Measurements from ENCODE around the gene PIP5K1B. TPM values are rescaled to one million over a fixed set of nuclear protein-coding genes. Genes with fewer than 3 reads are reported as not detected.

Gene PIP5K1B
- total and polyA plus RNA-seq, 10 of the 15 experiments (the other 5 are each of a cell fraction or from before 2014, with no cell fraction given): 6.8 to 16.3 (median 10.6) TPM

DNA sequence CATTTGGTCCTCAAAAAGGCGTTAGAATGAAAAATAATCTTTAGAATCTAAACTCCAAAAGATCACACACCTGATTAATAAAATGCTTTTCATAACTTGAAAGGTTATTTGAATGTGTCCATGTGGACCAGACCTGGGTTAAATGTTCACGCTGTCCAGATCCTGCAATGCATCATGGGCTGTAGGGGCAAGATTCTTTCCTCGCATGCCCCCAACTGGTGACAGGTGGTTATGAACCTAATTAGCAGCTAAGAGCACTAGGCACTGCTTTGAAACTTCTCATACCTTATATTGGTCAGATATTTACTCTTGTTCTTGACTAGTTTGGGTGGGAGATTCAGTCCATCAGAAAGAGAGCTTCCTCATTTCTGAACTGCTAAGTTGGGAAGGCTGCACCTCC lies 19.3 kb upstream of the PIP5K1B start:
- ChIA-PET SMC1A (ENCODE audit: uncharacterized antibody, unreplicated experiment) (interaction anchor here (0.6 to 8.3 kb wide), 24 partner anchors 10 to 298 kb away, joined by 3 to 61 read pairs (median 3); partner anchors contain the start of gene PIP5K1B), CTCF (interaction anchor here (0.6 to 6.3 kb wide), 33 partner anchors 12 to 331 kb away, joined by 3 to 68 read pairs (median 4); no protein-coding TSS in a partner anchor), POLR2A (interaction anchor here (0.5 to 0.6 kb wide), 2 partner anchors 507 to 576 kb away, joined by 3 read pairs; no protein-coding TSS in a partner anchor), RAD21 (ENCODE audit: unreplicated experiment) (interaction anchor here (0.6 to 2.0 kb wide), 14 partner anchors 13 to 314 kb away, joined by 3 to 9 read pairs (median 4); partner anchors contain the start of gene PIP5K1B)
- Histone ChIP-seq H2AFZ (ENCODE audit: control insufficient read depth, low read depth, low read length) (no peak overlapping the region), H3K9me3 (replicated peaks; ENCODE audit: control insufficient read depth, insufficient read depth, low read length) (no peaks in the 10 kb centered on the region), H3K79me2 (ENCODE audit: control insufficient read depth, insufficient read depth, low read length) (no peaks in the 10 kb centered on the region), H3K27ac (ENCODE audit: control insufficient read depth, insufficient read depth) (no peak overlapping the region), H3K9ac (ENCODE audit: control insufficient read depth, insufficient read depth, low read length) (no peak overlapping the region), H3K27me3 (replicated peaks in 1 of 2; ENCODE audit: control insufficient read depth in 2 of 2, insufficient read depth in 2 of 2, low read length in 1 of 2) (no peaks in the 10 kb centered on the region), H3K36me3 (ENCODE audit: control insufficient read depth in 2 of 2, insufficient read depth in 2 of 2, low read length in 1 of 2) (no peaks in the 10 kb centered on the region), H3K4me1 (ENCODE audit: control insufficient read depth, insufficient read depth, low read length) (no peaks in the 10 kb centered on the region), H3K4me2 (ENCODE audit: control insufficient read depth, insufficient read depth) (no peak overlapping the region; the same call in 1 of the 2 replicates), H3K4me3 (no peak overlapping the region), H4K20me1 (ENCODE audit: control insufficient read depth, insufficient read depth) (no peaks in the 10 kb centered on the region)
- intact Hi-C loops (cut with micrococcal nuclease; ENCODE audit: unreplicated experiment) (loop anchor here (1.0 to 5.0 kb wide), 3 partner anchors 101 to 313 kb away; no protein-coding TSS in a partner anchor), in situ Hi-C loops (cut with MboI) (loop anchor here (5.0 kb wide), 1 partner anchor 103 kb away; no protein-coding TSS in a partner anchor)
- no TSS peak for BruUV-seq (replicated peaks)
- ATAC-seq: peak; percentile 99
- FAIRE-seq: peak; percentile 90
- WGBS (ENCODE audit: insufficient coverage, insufficient replicate concordance, low lambda C conversion rate, missing lambda C conversion rate): 34% methylated on average over 3 of the region's 3 CpGs
- DNase-seq (ENCODE audit: low read depth, low spot score): no peak
- TF ChIP-seq, protein P1, sequence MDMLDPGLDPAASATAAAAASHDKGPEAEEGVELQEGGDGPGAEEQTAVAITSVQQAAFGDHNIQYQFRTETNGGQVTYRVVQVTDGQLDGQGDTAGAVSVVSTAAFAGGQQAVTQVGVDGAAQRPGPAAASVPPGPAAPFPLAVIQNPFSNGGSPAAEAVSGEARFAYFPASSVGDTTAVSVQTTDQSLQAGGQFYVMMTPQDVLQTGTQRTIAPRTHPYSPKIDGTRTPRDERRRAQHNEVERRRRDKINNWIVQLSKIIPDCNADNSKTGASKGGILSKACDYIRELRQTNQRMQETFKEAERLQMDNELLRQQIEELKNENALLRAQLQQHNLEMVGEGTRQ (IDR thresholded peaks at IDR 0.05; ENCODE audit: borderline replicate concordance, low read depth, low read length): no peak
- no peak for TF ChIP-seq NFIC (IDR thresholded peaks at IDR 0.05; ENCODE audit: low read depth, low read length)
- no peak for TF ChIP-seq RAD51 (IDR thresholded peaks at IDR 0.05)
- TF ChIP-seq ZNF274 (IDR thresholded peaks at IDR 0.05; ENCODE audit: insufficient read depth, insufficient read length): no peak
- TF ChIP-seq JUNB (IDR thresholded peaks at IDR 0.05): no peak
- TF ChIP-seq EZH2 (IDR thresholded peaks at IDR 0.05; ENCODE audit: borderline replicate concordance, control insufficient read depth, low read depth, low read length): no peak
- no peak for TF ChIP-seq ZNF207 (IDR thresholded peaks at IDR 0.05; ENCODE audit: borderline replicate concordance)
- peak; percentile 91 for TF ChIP-seq SMC3 (IDR thresholded peaks at IDR 0.05; ENCODE audit: borderline replicate concordance, low read length)
- TF ChIP-seq, protein P2, sequence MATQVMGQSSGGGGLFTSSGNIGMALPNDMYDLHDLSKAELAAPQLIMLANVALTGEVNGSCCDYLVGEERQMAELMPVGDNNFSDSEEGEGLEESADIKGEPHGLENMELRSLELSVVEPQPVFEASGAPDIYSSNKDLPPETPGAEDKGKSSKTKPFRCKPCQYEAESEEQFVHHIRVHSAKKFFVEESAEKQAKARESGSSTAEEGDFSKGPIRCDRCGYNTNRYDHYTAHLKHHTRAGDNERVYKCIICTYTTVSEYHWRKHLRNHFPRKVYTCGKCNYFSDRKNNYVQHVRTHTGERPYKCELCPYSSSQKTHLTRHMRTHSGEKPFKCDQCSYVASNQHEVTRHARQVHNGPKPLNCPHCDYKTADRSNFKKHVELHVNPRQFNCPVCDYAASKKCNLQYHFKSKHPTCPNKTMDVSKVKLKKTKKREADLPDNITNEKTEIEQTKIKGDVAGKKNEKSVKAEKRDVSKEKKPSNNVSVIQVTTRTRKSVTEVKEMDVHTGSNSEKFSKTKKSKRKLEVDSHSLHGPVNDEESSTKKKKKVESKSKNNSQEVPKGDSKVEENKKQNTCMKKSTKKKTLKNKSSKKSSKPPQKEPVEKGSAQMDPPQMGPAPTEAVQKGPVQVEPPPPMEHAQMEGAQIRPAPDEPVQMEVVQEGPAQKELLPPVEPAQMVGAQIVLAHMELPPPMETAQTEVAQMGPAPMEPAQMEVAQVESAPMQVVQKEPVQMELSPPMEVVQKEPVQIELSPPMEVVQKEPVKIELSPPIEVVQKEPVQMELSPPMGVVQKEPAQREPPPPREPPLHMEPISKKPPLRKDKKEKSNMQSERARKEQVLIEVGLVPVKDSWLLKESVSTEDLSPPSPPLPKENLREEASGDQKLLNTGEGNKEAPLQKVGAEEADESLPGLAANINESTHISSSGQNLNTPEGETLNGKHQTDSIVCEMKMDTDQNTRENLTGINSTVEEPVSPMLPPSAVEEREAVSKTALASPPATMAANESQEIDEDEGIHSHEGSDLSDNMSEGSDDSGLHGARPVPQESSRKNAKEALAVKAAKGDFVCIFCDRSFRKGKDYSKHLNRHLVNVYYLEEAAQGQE (IDR thresholded peaks at IDR 0.05; ENCODE audit: low read depth, low read length): no peak
- TF ChIP-seq BHLHE40 (IDR thresholded peaks at IDR 0.05; ENCODE audit: borderline replicate concordance in 1 of 2, low read depth in 2 of 2, low read length in 1 of 2): no peak
- TF ChIP-seq CHD4 (IDR thresholded peaks at IDR 0.05): no peak
- no peak for TF ChIP-seq MTA2 (IDR thresholded peaks at IDR 0.05; ENCODE audit: low read depth)
- TF ChIP-seq TCF7 (IDR thresholded peaks at IDR 0.05; ENCODE audit: borderline replicate concordance): no peak
- TF ChIP-seq SUPT20H (IDR thresholded peaks at IDR 0.05; ENCODE audit: borderline replicate concordance, control insufficient read depth, low read depth, low read length): no peak
- TF ChIP-seq RBBP5 (conservative IDR thresholded peaks at IDR 0.05): no peak
- TF ChIP-seq, protein P3, sequence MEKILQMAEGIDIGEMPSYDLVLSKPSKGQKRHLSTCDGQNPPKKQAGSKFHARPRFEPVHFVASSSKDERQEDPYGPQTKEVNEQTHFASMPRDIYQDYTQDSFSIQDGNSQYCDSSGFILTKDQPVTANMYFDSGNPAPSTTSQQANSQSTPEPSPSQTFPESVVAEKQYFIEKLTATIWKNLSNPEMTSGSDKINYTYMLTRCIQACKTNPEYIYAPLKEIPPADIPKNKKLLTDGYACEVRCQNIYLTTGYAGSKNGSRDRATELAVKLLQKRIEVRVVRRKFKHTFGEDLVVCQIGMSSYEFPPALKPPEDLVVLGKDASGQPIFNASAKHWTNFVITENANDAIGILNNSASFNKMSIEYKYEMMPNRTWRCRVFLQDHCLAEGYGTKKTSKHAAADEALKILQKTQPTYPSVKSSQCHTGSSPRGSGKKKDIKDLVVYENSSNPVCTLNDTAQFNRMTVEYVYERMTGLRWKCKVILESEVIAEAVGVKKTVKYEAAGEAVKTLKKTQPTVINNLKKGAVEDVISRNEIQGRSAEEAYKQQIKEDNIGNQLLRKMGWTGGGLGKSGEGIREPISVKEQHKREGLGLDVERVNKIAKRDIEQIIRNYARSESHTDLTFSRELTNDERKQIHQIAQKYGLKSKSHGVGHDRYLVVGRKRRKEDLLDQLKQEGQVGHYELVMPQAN (conservative IDR thresholded peaks at IDR 0.05): no peak
- no peak for TF ChIP-seq TCF12 (IDR thresholded peaks at IDR 0.05; ENCODE audit: low read depth, low read length)
